Measurements from ENCODE around the gene IFITM10.

Gene IFITM10

DNA sequence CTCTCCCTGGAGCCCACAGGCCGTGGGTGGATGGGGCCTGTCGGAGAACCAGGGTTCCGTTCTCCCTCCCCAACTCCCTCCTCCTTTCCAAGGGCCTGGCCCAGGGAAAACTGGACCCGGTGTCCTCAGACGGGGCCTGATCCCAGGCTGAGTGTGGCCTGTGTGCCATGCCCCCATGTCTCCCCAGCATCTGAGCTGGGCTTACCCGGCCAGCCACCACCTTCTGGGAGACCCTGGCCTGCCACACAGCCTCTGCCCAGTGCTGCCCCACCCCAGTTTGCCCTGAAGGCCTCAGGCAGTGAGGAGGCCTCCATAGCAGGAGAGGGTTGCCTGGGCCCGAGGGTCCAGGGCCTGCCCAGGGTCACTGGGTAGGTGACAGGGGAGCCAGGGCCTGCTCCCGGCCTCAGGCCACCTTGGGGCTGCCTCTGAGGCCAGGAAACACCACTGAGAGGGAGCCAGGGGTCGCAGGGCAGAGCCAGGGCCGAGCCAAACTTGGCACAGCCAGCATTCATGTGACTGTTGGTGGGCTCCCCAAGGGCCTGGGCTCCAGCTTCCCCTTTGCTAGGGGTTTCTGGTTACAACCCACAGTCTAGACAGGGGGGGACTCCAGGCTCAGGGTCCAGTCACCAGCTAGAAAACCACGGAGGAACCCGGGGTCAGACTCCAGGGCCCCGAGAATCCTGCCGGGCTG lies 590 bp upstream of the IFITM10 start:
- no peak for DNase-seq

- no peak for DNase-seq
These were observed 722 bp downstream of the IFITM10 start for GRCh38 chr11:1749395-1750351.

- no peak for DNase-seq
These were observed 1.6 kb downstream of the IFITM10 start for GRCh38 chr11:1748636-1749394.

DNA sequence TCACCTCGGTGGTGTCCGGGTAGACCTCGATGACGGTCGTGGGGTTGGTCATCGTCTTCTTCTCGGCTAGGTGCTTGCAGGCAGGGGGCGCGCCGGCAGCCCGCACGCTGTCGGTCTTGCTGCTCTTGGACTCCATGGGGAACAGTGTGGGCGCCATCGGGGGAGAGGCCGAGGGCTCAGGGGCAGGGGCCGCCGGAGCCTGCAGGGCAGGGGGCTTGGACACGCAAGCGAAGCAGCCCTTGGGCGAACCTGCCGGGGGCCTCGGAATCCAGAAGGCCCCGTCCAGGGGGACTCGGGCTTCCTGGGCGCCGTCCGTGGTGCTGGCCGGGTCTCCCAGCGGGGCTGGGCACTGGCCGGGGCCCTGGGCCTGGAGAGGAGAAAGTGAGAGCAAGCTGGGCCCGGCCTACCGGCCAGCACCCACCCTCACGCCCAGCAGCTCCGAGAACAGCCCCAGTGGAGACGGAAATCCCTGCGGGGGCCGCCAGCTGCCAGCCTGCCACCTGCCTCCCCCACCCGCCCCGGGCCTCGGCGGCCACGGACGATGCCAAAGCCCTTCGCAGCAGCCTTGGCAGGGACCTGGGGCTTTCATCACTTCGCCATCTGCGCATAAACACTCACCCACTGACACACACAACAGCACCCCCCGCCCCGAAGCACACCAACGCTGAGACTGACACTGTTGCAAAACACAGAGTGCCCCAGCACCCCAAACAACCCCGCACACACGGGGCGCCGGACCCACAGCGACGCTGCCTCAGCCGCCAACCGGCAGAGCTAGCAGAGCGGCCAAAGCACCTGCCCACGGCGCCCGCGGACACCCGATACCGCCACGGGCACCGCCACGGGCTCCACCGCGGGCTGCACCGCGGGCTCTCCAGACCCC lies 2.4 kb downstream of the IFITM10 start:
- DNase-seq, result peak in 1 of 2 experiments; percentile 17

DNA sequence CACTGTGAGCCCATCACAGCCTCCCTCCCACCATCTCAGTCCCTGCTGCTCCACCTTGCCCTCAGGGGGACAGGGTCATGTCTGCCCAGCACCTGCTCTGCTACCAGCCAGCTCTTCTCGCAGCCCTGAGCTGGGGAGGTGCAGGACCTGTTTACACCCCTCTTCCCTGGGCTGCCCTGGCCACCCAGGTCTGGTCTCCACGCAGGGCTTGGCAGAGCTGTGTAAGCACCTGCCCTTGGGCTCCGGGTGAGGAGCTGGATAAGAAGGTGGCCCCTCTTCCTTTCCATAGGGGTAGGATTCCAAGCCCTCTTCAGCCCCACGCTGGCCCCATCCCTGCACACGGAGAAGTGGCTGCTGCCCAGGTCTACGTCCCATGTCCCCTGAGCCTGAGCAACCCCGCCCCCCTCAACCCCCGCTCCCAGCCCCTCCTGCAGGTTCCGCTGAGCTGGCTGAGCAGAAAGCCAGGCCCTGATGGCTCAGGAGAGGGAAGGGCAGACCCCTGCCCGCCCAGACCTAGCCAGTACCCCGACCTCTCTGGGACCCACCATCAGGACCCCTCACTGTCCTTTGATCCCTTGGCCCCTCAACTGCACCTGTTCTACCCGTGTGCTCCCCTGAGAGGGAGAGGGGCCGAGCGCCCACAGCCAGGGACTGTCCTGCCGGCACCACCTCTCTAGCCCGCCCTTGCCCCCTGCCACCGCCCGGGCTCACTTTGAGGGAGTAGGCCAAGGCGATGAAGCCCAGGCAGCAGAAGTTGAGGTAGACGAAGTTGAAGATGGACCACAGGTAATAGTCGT lies 3.2 kb downstream of the IFITM10 start:
- DNase-seq, result no peak

DNA sequence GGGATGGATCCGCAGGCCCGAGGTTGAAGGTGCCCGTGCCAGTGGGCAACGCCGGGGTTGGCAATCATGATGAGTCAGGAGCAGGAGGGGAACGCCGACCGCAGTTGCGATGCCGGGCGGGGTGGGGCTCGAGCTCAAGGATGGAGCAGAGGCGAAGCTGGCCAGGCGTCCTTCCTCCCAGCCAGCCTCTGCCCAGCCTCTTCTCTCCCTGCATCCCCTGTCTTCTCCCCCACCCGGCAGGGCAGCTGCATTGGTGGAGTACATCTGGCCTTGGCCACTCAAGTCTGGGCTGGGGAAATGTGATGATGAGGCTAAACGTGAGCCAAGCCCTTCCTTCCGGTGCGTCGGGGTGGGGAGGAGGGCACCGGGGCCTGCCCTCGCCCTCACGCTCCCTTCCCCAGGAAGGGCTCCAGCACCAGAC lies 3.9 kb downstream of the IFITM10 start:
- no peak for DNase-seq

- no peak for DNase-seq
These were observed 4.6 kb downstream of the IFITM10 start for GRCh38 chr11:1745701-1746320.

DNA sequence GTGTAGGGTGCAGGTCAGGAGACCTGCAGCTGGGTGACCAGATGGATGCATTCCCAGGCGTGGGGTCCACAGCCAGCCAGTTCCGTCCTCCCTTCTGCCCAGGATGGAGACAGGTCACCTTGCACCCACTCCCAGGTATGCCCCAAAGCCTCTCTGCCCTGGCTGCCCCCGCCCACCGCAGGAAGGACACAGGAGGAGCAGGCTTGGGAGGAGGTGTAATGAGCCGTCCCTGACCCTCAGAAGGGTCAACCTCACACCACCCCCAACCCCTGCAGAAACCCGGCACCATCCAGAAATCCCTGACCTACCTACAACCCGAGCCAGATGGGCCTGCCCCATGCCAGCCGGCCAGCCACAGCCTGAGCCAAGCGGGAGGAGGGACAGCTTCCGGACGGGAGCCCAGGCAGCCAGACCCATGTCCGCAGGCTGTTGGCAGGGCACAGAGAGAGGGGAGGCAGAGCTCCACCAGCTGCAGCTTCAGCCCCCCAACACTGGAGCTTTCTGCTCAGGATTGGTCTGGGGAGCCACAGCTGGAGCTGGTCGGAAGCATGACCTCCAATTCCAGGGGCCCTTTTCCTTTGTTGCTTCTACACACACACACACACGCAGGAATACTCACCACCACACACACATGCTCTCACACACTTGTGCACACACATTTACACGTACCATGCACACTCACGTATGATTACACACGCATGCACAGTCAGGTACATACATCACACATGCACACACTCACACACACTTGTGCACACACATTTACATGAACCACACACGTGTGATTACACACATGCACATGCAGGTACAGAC lies 5.3 kb downstream of the IFITM10 start:
- DNase-seq, result no peak

GRCh38 chr11:1744137-1744886 lies 6.1 kb downstream of the IFITM10 start:
- no peak for DNase-seq

DNA sequence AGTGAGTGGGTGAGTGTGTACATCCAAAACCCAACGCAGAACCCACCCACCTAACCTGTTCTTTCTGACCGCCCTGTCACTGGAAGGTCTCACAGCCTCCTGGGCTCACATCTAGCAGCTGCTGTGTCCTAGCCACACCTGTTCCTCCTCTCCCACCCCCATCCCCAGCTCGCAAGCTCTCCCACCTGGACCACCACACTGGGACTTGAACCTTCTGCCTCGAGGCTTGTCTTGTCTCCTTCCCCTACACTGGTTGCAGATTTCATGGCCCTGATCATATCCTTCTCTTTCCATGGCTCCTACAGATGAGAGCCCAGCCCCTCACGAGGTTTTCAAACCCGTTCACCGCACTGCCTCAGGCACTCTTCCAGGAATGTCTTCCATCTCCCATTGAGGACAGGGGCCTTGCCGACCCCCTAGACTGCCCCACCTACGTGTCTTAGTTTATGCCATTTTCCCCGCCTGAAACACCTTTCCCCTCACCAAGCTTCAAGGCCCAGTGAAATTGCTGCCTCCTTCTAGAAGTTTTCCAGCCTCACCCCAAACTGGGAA lies 6.7 kb downstream of the IFITM10 start:
- no peak for DNase-seq

DNA sequence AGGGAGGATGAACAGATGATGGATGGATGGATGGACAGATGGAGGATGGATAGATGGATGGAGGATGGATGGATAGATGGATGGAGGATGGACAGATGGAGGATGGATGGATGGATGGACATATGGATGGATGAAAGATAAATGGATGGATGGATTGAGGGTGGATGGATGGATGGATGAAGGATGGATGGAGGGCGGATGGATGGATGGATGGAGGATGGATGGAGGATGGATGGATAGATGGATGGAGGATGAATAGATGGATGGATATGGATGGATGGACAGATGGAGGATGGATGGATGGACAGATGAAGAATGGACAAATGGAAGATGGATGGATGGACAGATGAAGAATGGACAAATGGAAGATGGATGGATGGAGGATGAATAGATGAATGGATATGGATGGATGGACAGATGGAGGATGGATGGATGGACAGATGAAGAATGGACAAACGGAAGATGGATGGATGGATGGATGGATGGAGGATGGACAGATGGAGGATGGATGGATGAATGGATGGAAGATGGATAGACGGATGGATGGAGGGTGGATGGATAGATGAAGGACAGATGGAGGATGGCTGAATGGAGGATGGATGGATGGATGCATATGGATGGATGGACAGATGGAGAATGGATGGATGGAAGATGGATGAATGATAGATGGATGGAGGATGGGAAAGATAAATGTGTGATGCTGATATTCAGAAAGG lies 7.4 kb downstream of the IFITM10 start:
- DNase-seq, result no peak

DNA sequence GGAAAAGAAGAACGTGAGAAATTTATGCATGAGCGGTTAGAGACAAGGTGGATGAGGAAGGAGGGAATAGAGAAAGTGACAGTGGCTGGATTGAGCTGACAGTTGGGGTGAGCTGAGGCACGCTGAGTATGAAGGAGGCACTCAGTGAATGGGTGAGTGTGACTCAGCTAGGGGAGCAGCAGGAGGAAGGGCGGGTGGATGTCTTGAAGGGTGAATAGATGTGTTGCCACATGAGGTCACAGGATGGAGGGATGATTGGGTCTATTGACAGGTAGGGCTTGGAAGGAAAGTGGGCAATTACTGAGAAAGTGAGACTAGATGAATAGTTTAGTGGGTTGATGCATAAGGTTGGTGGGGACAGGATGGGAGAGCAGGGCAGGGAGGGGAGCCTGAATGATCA lies 8.0 kb downstream of the IFITM10 start:
- DNase-seq, result no peak

- DNase-seq, result no peak
These were observed 8.7 kb downstream of the IFITM10 start for GRCh38 chr11:1741741-1742140.

DNA sequence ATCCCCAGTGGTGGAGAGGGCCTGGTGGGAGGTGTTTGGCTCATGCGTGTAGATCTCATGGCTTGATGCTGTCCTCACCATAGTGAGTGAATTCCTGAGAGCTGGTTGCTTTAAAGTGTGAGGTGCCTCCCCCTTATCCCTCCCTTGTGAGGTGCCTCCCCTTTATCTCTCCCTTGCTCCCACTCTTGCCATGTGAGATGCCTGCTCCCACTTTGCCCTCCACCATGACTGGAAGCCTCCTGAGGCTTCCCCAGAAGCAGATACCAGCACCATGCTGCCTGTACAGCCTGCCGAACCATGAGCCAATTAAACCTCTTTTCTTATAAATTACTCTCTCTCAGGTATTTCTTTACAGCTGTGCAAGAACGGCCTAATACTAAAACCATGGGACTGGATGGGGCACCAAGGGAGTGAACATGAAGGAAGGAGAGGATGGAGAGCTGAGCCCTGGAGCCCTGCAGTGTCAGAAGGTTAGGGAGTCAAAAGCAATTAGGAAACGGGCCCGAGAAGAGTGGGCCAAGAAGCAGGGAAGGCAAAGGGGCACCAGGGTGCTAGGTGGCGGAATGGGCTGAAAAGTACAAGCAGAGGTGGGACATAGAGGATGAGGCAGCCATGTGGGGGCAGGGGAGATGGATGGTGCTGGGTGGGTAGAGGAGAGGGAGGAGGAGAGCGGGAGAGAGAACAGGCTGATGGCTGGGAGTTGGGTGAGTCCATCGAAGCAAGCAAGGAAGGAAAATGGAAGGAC lies 9.4 kb downstream of the IFITM10 start:
- DNase-seq, result no peak

DNA sequence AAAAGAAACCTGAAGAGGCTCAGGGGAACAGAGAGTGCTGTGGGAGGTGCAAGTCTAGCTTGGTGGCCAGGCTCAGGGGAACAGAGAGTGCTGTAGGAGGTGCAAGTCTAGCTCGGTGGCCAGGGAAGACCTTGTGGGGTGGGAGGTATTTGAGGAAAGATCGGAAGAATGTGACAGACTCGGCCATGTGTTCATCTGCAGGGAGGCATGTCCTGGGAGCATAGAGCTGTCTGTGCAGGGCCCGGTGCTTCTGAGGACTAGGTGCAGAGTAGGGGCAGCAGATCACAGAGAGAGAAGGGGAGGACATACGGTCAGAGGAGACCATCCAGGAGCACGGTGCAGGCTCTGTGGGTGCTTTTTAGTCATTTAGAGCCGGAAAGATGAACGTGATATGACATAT lies 10.8 kb downstream of the IFITM10 start:
- DNase-seq, result no peak

GRCh38 chr11:1738380-1738779 lies 12.0 kb downstream of the IFITM10 start:
- DNase-seq, result no peak

DNA sequence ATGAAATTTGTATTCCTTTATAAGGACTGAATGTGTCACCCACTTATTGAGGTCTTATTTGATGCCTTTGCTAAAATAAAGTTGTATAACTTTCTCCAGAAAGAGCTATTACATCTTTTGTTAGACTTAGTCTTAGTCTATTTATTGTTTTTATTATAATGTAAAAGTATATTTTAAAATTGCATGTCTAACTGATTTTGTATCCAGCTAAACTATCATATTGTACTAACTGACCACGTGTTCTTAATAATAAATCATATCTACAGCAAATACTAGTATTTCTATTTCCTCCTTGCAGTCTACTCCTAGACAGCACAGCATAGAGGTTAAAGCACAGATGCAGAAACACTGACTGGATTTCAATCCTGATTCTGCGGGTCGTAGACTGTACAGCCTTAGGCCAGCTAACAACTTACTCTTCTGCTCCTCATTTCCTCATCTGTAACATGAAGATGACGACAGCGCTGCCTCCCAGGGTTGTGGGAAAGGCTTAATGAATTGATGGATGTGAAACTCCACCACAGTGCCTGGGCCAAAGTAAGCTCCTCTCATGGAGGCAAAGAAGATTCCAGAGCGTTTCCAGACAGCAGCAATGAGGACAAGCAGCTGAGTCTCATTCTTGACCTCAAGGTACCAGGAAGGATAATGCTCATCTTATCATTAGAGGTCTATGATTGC lies 13.2 kb downstream of the IFITM10 start:
- DNase-seq, result no peak

Measured in NCI-H524 (cell line).